BLaER1 treated with 17β-estradiol and CSF1 and Interleukin-3, amounts not matched to agents 10 nM and 100 nM (cell line): ENCODE measurements around the gene SMIM1.

ENCODE experiments used
- H3K27ac ChIP-seq, 11 experiments: shearing (Covaris generic); formaldehyde crosslinking; 2 replicates each; pipeline ENCODE4 v1.8.1; 2022
- H3K27me3 ChIP-seq, 11 experiments: shearing (Covaris generic); formaldehyde crosslinking; 2 replicates each; pipeline ENCODE4 v1.8.1; 2022
- H3K36me3 ChIP-seq, 11 experiments: shearing (Covaris generic); formaldehyde crosslinking; 2 replicates each; pipeline ENCODE4 v1.8.1; 2022
- H3K4me1 ChIP-seq, 10 experiments: shearing (Covaris generic); formaldehyde crosslinking; 2 replicates each; pipeline ENCODE4 v1.8.1; 2022
- H3K4me2 ChIP-seq, 11 experiments: shearing (Covaris generic); formaldehyde crosslinking; 2 replicates each; pipeline ENCODE4 v1.8.1; 2022
- H3K4me3 ChIP-seq, 10 experiments: shearing (Covaris generic); formaldehyde crosslinking; 2 replicates each; pipeline ENCODE4 v1.8.1; 2022
- H3K9ac ChIP-seq, 11 experiments: shearing (Covaris generic); formaldehyde crosslinking; 2 replicates each; pipeline ENCODE4 v1.8.1; 2022
- H3K9me3 ChIP-seq, 11 experiments: shearing (Covaris generic); formaldehyde crosslinking; replicated peaks in 1 of 11; 2 replicates each; pipeline ENCODE4 v1.8.1; 2022
- H4K20me1 ChIP-seq, 11 experiments: shearing (Covaris generic); formaldehyde crosslinking; 2 replicates each; pipeline ENCODE4 v1.8.1; 2022
- Cebpa-rat ChIP-seq, 11 experiments: shearing (Covaris generic); IDR thresholded peaks; 2 replicates each; pipeline ENCODE4 v1.8.1; 2022

The SMIM1 gene

GRCh38 chr1:3824650-3825049 is 52.1 kb downstream of the SMIM1 start:
- Histone ChIP-seq H3K9ac (no peak overlapping the region), H3K9me3 (no peaks in the 10 kb centered on the region), H3K4me1 (peaks cover 22 to 48% (median 45%) of the 10 kb centered on the region in 10 experiments), H3K4me3 (no peak overlapping the region), H3K27ac (no peak overlapping the region), H3K4me2 (no peak overlapping the region), H4K20me1 (peaks cover 0 to 7% (median 0%) of the 10 kb centered on the region in 11 experiments; a peak in 2 of 22 replicates), H3K36me3 (peaks cover 49 to 90% (median 69%) of the 10 kb centered on the region in 11 experiments), H3K27me3 (no peaks in the 10 kb centered on the region)
- TF ChIP-seq Cebpa-rat (IDR thresholded peaks at IDR 0.05) = no peak

GRCh38 chr1:3825356-3825755 is 52.8 kb downstream of the SMIM1 start:
- Histone ChIP-seq H3K27me3 (no peaks in the 10 kb centered on the region), H3K4me1 (peaks cover 22 to 41% (median 38%) of the 10 kb centered on the region in 10 experiments), H3K36me3 (peaks cover 55 to 93% (median 71%) of the 10 kb centered on the region in 11 experiments), H3K27ac (no peak overlapping the region), H3K4me3 (no peak overlapping the region), H3K9ac (peak overlapping the region in 2 of 11 experiments; percentile 17; a peak in 1 of 22 replicates), H4K20me1 (peaks cover 0 to 7% (median 0%) of the 10 kb centered on the region in 11 experiments; a peak in 2 of 22 replicates), H3K9me3 (no peaks in the 10 kb centered on the region), H3K4me2 (peak overlapping the region in 9 of 11 experiments; percentile 1 to 63 (median 44); a peak in 15 of 22 replicates)
- TF ChIP-seq Cebpa-rat (IDR thresholded peaks at IDR 0.05) = no peak
